H1 (cell line): Measurements from ENCODE around the gene RPL41.

Experiments used
- ASH2L ChIP-seq: fragments of 200-600, 300-600 bp; sonication (generic); IDR thresholded peaks from one replicate; pipeline ENCODE4 v1.7.1; 2017; ENCODE audit warnings: low read length
- CEBPB ChIP-seq: IDR thresholded peaks from 2 replicates; pipeline ENCODE4 v1.6.1; 2012; ENCODE audit warnings: low read depth, low read length
- CREB1 ChIP-seq: IDR thresholded peaks from 2 replicates; pipeline ENCODE4 v1.6.1; 2012; ENCODE audit warnings: inconsistent platforms
- CTCF ChIP-seq, 3 experiments: IDR thresholded peaks; 1 replicate in 2 of 3; 2 replicates in 1 of 3; pipeline versions ENCODE4 v1.5.1 to v1.6.1; 2011; ENCODE audit warnings: low read length in 3 of 3, mild to moderate bottlenecking in 3 of 3, inconsistent platforms in 2 of 3, low read depth in 1 of 3, moderate library complexity in 1 of 3; ENCODE audit not compliant: insufficient read depth in 1 of 3; ENCODE audit errors: control extremely low read depth in 1 of 3
- EZH2 ChIP-seq: fragments of 200-600 bp; sonication (generic); IDR thresholded peaks from 2 replicates; pipeline ENCODE4 v1.7.1; 2012; ENCODE audit warnings: low read depth, mild to moderate bottlenecking, moderate library complexity, low read length, inconsistent platforms; ENCODE audit not compliant: severe bottlenecking
- GTF2F1 ChIP-seq: IDR thresholded peaks from 2 replicates; pipeline ENCODE4 v1.6.1; 2012; ENCODE audit warnings: low read depth, low read length, improper control_type of control experiment, borderline replicate concordance
- KDM1A ChIP-seq: fragments of 200-600, 300-600 bp; sonication (generic); IDR thresholded peaks from 2 replicates; pipeline ENCODE4 v1.7.1; 2016; ENCODE audit warnings: mild to moderate bottlenecking, low read length, borderline replicate concordance
- PHF8 ChIP-seq: fragments of 200-600 bp; sonication (generic); conservative IDR thresholded peaks from 2 replicates; pipeline ENCODE4 v1.7.1; 2012; ENCODE audit warnings: low read depth, mild to moderate bottlenecking, inconsistent platforms, low read length, moderate library complexity
- POLR2A ChIP-seq, 2 experiments: IDR thresholded peaks; 1 replicate in 1 of 2; 2 replicates in 1 of 2; pipeline ENCODE4 v1.6.1; 2011; ENCODE audit warnings: low read depth in 2 of 2, low read length in 2 of 2, mild to moderate bottlenecking in 2 of 2; ENCODE audit errors: control extremely low read depth in 1 of 2
- POLR2AphosphoS5 ChIP-seq: IDR thresholded peaks from 2 replicates; pipeline ENCODE4 v1.6.1; 2011; ENCODE audit warnings: low read depth, low read length
- SIN3A ChIP-seq, 2 experiments: IDR thresholded peaks in 1 of 2; conservative IDR thresholded peaks in 1 of 2; 2 replicates each; pipeline ENCODE4 v1.6.1; 2011 to 2012; ENCODE audit warnings: low read length in 2 of 2, improper control_type of control experiment in 1 of 2, low read depth in 1 of 2, mild to moderate bottlenecking in 1 of 2
- SIRT6 ChIP-seq: IDR thresholded peaks from one replicate; pipeline ENCODE4 v1.7.1; 2012; ENCODE audit warnings: low read length, inconsistent platforms
- SP1 ChIP-seq: IDR thresholded peaks from 2 replicates; pipeline ENCODE4 v1.6.1; 2011; ENCODE audit warnings: low read depth, low read length
- TCF12 ChIP-seq: IDR thresholded peaks from 2 replicates; pipeline ENCODE4 v1.6.1; 2011; ENCODE audit warnings: low read depth, mild to moderate bottlenecking, low read length

GRCh38 chr12:56163533-56164344 lies 47.3 kb downstream of the RPL41 start:
- no peak for TF ChIP-seq CEBPB
- TF ChIP-seq SIN3A (conservative IDR thresholded peaks at IDR 0.05 in 1 of 2, IDR thresholded peaks at IDR 0.05 in 1 of 2; ENCODE audit: low read depth in 1 of 2, low read length in 2 of 2) = no peak
- peak; percentile 45 for TF ChIP-seq POLR2A (IDR thresholded peaks at IDR 0.05; ENCODE audit: control extremely low read depth in 1 of 2, low read depth in 2 of 2, low read length in 2 of 2)
- TF ChIP-seq CTCF (IDR thresholded peaks at IDR 0.05; ENCODE audit: control extremely low read depth in 1 of 3, insufficient read depth in 1 of 3, low read depth in 1 of 3, low read length in 3 of 3) = no peak
- peak; percentile 35 for TF ChIP-seq SIRT6
- peak; percentile 95 for TF ChIP-seq POLR2AphosphoS5
- TF ChIP-seq CREB1 = no peak
- TF ChIP-seq SP1 = no peak
- no peak for TF ChIP-seq GTF2F1
- no peak for TF ChIP-seq EZH2
- no peak for TF ChIP-seq PHF8
- TF ChIP-seq KDM1A = no peak
- TF ChIP-seq ASH2L = no peak
- no peak for TF ChIP-seq TCF12
